ENCODE data around the gene PML.

Gene PML

GRCh38 chr15:73991726-73992593 lies 2.6 kb upstream of the PML start, which contains the start of gene STOML1:
STOML1 (minus strand) TSS chr15:73992295; CDS start chr15:73992223, 72 bp downstream.
- Histone ChIP-seq H3K9me3 (ENCODE audit: insufficient read depth, low read depth, low read length) (no peaks in the 10 kb centered on the region), H4K20me1 (ENCODE audit: insufficient read depth, low read length, poor library complexity, severe bottlenecking) (peaks cover 17% of the 10 kb centered on the region), H3K9ac (ENCODE audit: low read depth, low read length, poor library complexity, severe bottlenecking) (peak within 1 kb of the TSS; percentile 98), H3K4me3 (ENCODE audit: low read length, poor library complexity, severe bottlenecking) (peak within 1 kb of the TSS; percentile 86), H3F3A (ENCODE audit: low read depth) (0 out of 2 replicates have a peak, but pooled peaks cover 4% of the 10 kb centered on the region), H3K4me1 (ENCODE audit: insufficient read depth, low read length, poor library complexity, severe bottlenecking) (peaks cover 38% of the 10 kb centered on the region), H3K27me3 (ENCODE audit: insufficient read depth, low read length, poor library complexity, severe bottlenecking) (peaks cover 4% of the 10 kb centered on the region), H3K4me2 (ENCODE audit: low read depth, low read length, poor library complexity, severe bottlenecking) (peak within 1 kb of the TSS; percentile 96), H3K79me2 (ENCODE audit: insufficient read depth, low read length) (peaks cover 24% of the 10 kb centered on the region), H2AFZ (ENCODE audit: low read length) (peak within 1 kb of the TSS; percentile 53), H3K36me3 (ENCODE audit: insufficient read depth, low read length) (no peaks in the 10 kb centered on the region), H3K9me2 (replicated peaks; ENCODE audit: low read depth, low read length) (no peaks in the 10 kb centered on the region)
- TF ChIP-seq EZH2phosphoT487 (IDR thresholded peaks at IDR 0.05; ENCODE audit: borderline replicate concordance) (no peak), CTCF (conservative IDR thresholded peaks at IDR 0.05; ENCODE audit: low read length) (peak; percentile 79)

- H4K20me1 ChIP-seq (ENCODE audit: insufficient read depth, low read length, poor library complexity, severe bottlenecking), result peaks cover 21% of the 10 kb centered on the region
- H3K4me1 ChIP-seq (ENCODE audit: insufficient read depth, low read length, poor library complexity, severe bottlenecking), result peaks cover 37% of the 10 kb centered on the region
- H3K9me2 ChIP-seq (replicated peaks; ENCODE audit: low read depth, low read length), result no peaks in the 10 kb centered on the region
- peak overlapping the region; percentile 98 for H3K9ac ChIP-seq (ENCODE audit: low read depth, low read length, poor library complexity, severe bottlenecking)
- H3K27me3 ChIP-seq (ENCODE audit: insufficient read depth, low read length, poor library complexity, severe bottlenecking), result peaks cover 4% of the 10 kb centered on the region
- peak overlapping the region; percentile 86 for H3K4me3 ChIP-seq (ENCODE audit: low read length, poor library complexity, severe bottlenecking)
- H3F3A ChIP-seq (ENCODE audit: low read depth), result 0 out of 2 replicates have a peak, but pooled peaks cover 4% of the 10 kb centered on the region
- peaks cover 30% of the 10 kb centered on the region for H3K79me2 ChIP-seq (ENCODE audit: insufficient read depth, low read length)
- H3K36me3 ChIP-seq (ENCODE audit: insufficient read depth, low read length), result no peaks in the 10 kb centered on the region
- peak overlapping the region; percentile 96 for H3K4me2 ChIP-seq (ENCODE audit: low read depth, low read length, poor library complexity, severe bottlenecking)
- H2AFZ ChIP-seq (ENCODE audit: low read length), result peak overlapping the region; percentile 49
- no peaks in the 10 kb centered on the region for H3K9me3 ChIP-seq (ENCODE audit: insufficient read depth, low read depth, low read length)
- TF ChIP-seq EZH2phosphoT487 (IDR thresholded peaks at IDR 0.05; ENCODE audit: borderline replicate concordance) (no peak), CTCF (conservative IDR thresholded peaks at IDR 0.05; ENCODE audit: low read length) (no peak)
Measured at GRCh38 chr15:73992594-73992898, 2.0 kb upstream of the PML start.

- H3K4me2 ChIP-seq (ENCODE audit: low read depth, low read length, poor library complexity, severe bottlenecking), result peak overlapping the region; percentile 96
- peaks cover 45% of the 10 kb centered on the region for H3K4me1 ChIP-seq (ENCODE audit: insufficient read depth, low read length, poor library complexity, severe bottlenecking)
- H3K79me2 ChIP-seq (ENCODE audit: insufficient read depth, low read length), result peaks cover 38% of the 10 kb centered on the region
- H3K9me2 ChIP-seq (replicated peaks; ENCODE audit: low read depth, low read length), result no peaks in the 10 kb centered on the region
- H2AFZ ChIP-seq (ENCODE audit: low read length), result no peak overlapping the region
- 0 out of 2 replicates have a peak, but pooled peaks cover 4% of the 10 kb centered on the region for H3F3A ChIP-seq (ENCODE audit: low read depth)
- peaks cover 29% of the 10 kb centered on the region for H4K20me1 ChIP-seq (ENCODE audit: insufficient read depth, low read length, poor library complexity, severe bottlenecking)
- H3K9ac ChIP-seq (ENCODE audit: low read depth, low read length, poor library complexity, severe bottlenecking), result peak overlapping the region; percentile 98
- peak overlapping the region; percentile 90 for H3K4me3 ChIP-seq (ENCODE audit: low read length, poor library complexity, severe bottlenecking)
- no peak for TF ChIP-seq CTCF (conservative IDR thresholded peaks at IDR 0.05; ENCODE audit: low read length)
- TF ChIP-seq EZH2phosphoT487 (IDR thresholded peaks at IDR 0.05; ENCODE audit: borderline replicate concordance), result no peak
- no peaks in the 10 kb centered on the region for H3K9me3 ChIP-seq (ENCODE audit: insufficient read depth, low read depth, low read length)
- peaks cover 4% of the 10 kb centered on the region for H3K27me3 ChIP-seq (ENCODE audit: insufficient read depth, low read length, poor library complexity, severe bottlenecking)
- peaks cover 3% of the 10 kb centered on the region; the same call in 1 of the 2 replicates for H3K36me3 ChIP-seq (ENCODE audit: insufficient read depth, low read length)
Measured at GRCh38 chr15:73993211-73993994, 1.1 kb upstream of the PML start.

All from Loucy (cell line).